ENCODE data around the gene FXN.

Gene FXN

DNA sequence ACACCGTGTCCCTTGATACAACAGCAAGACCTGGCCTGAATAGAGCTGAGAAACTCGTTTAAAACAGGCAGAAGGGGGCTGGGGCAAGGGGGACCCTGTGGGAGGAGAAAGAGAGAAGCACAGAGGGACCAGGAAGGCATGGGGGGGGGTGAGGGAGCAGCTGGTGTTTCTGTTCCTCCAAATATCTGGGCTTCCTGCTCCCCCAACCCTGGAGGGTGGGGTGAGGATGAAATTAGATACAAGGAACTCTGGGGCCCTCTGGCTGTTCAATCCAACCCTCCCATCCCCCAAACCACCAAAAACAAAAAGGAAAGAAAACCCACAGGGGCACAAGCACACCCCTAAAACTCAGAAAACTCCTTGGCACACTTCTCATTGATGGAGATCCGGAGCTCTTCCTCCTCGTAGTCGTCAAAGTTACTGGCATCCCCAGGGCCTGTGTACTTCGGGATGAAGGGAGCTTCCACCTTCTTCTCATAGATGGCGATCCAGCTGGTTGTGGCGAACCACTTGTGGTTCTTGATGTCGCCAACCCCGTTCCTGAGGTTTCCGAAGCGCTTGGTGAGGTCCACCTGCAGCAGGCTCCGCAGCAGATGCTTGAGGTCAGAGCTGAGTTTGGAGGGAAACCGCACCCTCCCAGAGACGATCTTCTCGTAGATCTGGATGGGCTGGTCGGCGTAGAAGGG, 22.7 kb upstream of the FXN start:
- no peak for DNase-seq (ENCODE audit: low read depth)
- TF ChIP-seq, protein P1, sequence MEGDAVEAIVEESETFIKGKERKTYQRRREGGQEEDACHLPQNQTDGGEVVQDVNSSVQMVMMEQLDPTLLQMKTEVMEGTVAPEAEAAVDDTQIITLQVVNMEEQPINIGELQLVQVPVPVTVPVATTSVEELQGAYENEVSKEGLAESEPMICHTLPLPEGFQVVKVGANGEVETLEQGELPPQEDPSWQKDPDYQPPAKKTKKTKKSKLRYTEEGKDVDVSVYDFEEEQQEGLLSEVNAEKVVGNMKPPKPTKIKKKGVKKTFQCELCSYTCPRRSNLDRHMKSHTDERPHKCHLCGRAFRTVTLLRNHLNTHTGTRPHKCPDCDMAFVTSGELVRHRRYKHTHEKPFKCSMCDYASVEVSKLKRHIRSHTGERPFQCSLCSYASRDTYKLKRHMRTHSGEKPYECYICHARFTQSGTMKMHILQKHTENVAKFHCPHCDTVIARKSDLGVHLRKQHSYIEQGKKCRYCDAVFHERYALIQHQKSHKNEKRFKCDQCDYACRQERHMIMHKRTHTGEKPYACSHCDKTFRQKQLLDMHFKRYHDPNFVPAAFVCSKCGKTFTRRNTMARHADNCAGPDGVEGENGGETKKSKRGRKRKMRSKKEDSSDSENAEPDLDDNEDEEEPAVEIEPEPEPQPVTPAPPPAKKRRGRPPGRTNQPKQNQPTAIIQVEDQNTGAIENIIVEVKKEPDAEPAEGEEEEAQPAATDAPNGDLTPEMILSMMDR (conservative IDR thresholded peaks at IDR 0.05; ENCODE audit: control insufficient read depth, insufficient read depth, low read depth, low read length), result no peak
- no peak overlapping the region for H3K4me3 ChIP-seq (ENCODE audit: control insufficient read depth, low read depth, low read length)

DNA sequence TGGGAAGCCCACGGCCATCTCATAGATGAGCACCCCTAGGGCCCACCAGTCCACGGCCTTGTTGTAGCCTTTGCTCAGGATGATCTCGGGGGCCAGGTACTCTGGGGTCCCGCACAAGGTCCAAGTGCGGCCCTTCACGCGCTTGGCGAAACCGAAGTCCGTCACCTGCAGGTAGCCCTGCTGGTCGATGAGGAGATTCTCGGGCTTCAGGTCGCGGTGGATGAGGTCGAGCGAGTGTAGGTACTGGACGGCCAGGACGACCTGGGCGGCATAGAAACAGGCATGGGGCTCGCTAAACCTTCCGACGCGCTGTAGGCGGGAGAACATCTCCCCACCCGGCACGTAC, 22.2 kb upstream of the FXN start:
- no peak for DNase-seq (ENCODE audit: low read depth)
- no peak overlapping the region for H3K4me3 ChIP-seq (ENCODE audit: control insufficient read depth, low read depth, low read length)
- TF ChIP-seq, protein P1 (conservative IDR thresholded peaks at IDR 0.05; ENCODE audit: control insufficient read depth, insufficient read depth, low read depth, low read length), result no peak

DNA sequence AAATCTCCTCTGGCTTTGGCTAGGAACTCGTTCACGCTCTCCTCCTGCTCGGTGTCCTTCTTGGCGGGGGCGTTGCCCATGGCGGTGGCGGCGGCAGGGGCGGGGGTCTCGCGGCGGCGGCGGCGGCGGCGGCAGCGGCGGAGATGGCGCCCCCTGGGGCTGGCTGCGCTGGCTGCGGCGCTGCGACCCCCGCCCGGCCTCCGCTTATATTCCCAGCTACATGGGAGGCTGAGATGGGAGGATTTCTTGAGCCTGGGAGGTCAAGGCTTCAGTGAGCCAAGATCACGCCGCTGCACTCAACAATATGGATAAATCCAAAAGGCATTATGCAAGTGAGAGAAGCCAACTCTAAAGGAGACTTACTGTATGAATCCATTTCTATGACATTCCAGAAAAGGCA, 21.5 kb upstream of the FXN start, which contains the start of gene PRKACG:
Gene PRKACG (minus strand): TSS at position 101 of the 400 bp plus-strand sequence. CDS start 21 bp downstream, at position 80.
- TF ChIP-seq, protein P1 (conservative IDR thresholded peaks at IDR 0.05; ENCODE audit: control insufficient read depth, insufficient read depth, low read depth, low read length), result no peak
- no peak within 1 kb of the TSS for H3K4me3 ChIP-seq (ENCODE audit: control insufficient read depth, low read depth, low read length)
- DNase-seq (ENCODE audit: low read depth), result no peak

DNA sequence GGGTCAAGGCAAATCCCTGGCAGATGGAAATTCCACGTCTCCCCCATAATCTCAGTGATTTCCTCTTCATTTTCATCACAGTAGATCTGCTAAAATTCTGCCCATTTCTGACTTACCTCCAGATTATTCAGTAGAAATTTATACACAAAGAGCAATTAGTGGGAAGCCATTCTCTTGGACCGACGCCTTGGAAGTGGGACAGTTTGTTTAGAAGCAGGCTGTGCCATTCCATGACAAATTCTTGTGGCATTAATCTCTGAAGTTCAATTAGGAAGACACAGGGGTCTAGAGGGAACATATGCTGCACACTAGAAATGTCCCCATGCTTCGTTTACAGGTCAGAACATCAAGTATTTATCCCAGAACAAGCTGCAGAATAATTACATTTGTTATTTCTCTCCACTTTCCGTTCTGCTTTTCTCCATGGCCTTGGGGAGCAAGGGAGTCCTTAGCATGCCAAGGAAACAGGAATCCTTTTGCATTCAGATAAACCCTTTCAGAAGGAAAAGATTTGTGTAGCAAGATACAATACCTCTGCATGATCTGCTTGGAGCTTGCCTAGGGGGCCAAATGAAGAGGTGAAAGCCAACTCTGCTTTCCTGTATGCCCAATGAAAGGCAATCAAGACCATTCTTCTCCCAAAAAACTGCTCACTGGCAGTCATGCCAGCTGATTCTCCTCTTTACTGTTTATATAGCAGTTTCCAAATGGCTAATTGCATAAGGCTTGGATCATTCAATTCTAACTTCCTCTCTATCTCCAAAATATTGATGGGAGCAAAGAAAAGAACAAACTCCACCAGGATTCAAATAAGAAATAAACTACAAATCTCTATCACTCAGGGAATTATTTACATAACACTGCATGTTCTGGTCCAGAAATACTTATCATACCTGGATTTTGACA, 19.1 kb upstream of the FXN start:
- no peak overlapping the region for H3K4me3 ChIP-seq (ENCODE audit: control insufficient read depth, low read depth, low read length)
- TF ChIP-seq, protein P1 (conservative IDR thresholded peaks at IDR 0.05; ENCODE audit: control insufficient read depth, insufficient read depth, low read depth, low read length), result no peak
- DNase-seq (ENCODE audit: low read depth), result no peak

DNA sequence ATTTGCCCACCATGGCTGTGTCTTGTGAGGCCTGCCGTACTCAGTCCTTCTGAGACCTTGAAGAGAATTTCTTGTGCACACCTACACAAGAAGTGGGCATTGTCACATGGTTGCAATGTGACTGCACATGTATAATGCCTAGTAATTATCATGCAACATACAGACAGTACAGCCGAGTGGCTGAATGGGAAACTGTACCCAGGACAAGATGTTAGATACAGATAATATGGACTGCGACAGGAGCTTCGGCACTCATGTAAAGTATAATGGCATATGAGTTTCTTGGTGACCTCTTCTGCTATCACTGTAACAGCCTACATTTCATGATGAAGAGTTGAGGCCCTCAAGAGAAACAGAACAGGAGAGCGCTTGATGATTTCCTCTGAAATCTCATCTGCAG, 16.8 kb upstream of the FXN start:
- TF ChIP-seq, protein P1 (conservative IDR thresholded peaks at IDR 0.05; ENCODE audit: control insufficient read depth, insufficient read depth, low read depth, low read length), result no peak
- no peak for DNase-seq (ENCODE audit: low read depth)

DNA sequence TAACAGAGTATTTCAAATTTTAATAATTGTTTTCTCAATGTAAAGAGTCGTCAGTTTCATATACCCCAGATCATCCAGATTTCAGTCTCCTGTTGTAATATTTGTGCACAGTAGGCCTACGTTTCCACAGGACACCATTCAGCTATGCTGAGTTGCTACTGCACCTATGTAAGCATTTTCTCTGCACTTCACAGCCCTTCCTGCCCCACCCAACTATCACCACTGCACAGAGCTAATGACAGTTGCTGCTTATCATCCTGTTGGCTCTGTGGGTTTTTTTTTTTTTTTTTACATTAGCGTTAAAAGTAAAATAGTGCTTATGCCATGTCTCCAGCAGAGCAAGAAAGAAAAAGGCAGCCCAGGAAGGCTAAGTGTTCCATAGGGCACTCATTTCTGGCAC, 15.7 kb upstream of the FXN start:
- TF ChIP-seq, protein P1 (conservative IDR thresholded peaks at IDR 0.05; ENCODE audit: control insufficient read depth, insufficient read depth, low read depth, low read length), result no peak
- no peak overlapping the region for H3K4me3 ChIP-seq (ENCODE audit: control insufficient read depth, low read depth, low read length)
- DNase-seq (ENCODE audit: low read depth), result no peak

More for the DNA sequence above, 16.8 kb upstream of the FXN start:
- no peak overlapping the region for H3K4me3 ChIP-seq (ENCODE audit: control insufficient read depth, low read depth, low read length)

Data from fibroblast of mammary gland (primary cell).